Suppressor macrophage treated with lipopolysaccharide for 4 hours (primary cell): ENCODE data around the gene TMEM219.
"Not testable (repeated sequence)": the region's sequence is repeated elsewhere in the genome, so short reads cannot be mapped to it uniquely, and the experiment has no call there.

ENCODE experiments used
- DNase-seq: peaks from one replicate; pipeline ENCODE4 v3.0.0-alpha.2; 2020

Gene TMEM219

DNA sequence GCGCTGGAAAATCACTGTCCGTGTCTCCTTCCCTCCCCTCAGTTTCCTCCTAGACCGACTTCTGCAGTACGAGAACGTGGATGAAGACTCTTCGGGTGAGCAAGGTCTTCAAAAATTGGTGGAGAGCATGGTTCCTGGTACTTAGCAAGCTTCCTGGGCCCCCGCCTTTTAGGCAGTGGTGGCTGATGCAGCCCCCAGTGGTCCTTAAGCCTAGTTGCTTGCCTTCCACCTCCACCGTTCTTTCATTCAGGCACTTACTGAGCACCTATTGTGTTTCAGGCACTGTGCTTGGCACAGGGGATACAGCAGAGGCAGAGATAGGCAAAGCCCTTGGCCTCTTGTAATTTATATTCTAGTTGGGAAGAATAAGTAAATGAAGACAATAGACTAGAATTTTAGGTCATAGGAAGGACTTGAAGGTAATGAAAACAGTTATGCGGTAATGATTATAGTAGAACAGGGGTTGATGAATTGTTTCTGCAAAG is 34.9 kb downstream of the TMEM219 start:
- DNase-seq, result no peak

DNA sequence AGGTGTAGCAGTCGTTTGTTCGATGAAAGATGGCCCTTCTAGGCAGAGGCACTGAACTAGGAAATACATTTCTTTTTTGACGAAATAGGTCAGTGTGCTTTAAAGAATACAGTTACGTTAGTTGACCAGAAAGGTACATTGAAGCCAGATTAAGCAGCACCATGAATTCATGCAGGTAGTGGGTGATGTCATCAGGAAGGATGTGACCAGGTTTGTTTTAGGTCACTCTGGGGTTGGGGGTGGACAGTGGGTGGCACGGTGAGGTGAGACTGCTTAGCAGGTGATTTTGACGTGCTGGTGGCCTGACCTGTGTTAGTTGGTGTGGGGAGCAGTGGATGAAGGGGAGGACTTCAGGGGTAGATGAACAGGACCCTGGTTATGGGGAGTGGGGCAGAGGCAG is 37.7 kb downstream of the TMEM219 start:
- no peak for DNase-seq

DNA sequence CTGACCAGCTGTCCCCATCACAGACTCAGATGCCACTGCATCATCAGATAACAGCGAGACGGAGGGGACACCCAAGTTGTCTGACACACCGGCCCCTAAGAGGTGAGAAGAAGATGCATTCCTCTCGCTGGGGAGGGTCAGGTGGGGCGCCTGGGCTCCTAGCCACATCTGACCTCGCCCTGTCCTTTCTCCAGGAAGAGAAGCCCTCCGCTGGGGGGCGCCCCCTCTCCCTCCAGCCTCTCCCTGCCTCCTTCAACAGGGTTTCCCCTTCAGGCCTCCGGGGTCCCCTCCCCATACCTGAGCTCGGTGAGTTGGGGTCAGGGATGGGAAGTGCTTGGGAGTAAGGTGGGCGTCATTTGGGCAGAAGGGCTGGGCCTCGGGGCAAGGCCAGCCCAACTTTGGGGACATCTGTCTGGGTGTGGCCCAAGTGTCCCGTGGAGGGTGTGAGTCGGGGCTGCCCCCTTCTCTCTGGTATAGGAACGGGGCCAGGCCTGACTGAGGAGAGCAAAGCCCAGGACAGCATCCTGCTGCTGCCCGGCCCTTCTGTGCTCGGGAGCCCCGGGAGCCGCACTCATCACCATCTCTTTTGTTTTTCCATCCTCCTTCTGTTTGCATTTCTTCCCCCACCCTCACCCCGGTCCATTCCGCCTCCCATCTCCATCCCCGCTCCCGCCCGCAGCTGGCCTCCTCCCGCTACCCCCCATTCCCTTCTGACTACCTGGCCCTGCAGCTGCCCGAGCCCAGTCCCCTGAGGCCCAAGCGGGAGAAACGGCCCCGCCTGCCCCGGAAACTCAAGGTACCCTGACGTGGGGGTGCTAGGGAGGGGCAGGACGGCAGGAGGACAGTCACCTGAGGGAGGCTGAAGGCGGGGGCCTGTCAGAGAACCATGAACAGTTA is 39.1 kb downstream of the TMEM219 start:
- no peak for DNase-seq

DNA sequence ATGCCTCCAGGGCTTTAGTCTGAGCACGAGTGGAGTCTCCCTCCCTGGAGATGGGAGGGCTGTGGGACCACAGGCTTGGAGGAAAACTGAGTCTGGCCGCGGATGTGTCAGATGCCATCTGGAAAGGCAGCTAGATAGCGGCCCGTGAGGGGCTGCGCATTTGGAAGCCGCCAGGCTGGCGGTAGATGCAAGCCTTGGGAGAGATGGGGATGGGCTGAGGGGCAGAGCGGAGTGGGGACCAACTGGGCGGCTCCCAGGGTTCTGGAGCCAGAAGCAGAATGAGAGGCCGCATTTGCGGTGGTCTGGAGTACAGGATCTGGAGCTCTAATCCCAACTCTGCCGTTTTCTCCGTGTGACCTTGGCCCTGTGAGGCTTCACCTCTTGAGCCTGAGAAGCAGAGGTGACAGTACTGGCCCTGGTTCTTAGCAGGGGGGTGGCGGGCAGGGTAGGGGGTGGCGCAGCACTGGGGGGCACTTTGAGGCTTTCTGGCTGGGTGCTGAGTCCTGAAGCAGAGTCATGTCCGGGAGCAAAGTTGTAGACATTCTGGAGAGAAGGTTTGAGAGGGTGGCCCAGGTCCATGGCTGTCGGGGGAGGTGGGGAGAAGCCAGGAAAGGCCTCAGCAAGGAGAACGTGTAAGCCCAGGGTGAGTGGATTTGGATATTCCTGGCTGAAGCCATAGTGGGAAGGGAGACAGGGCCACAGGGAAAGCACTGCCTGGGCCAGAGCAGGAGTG is 40.9 kb downstream of the TMEM219 start:
- DNase-seq, result no peak

DNA sequence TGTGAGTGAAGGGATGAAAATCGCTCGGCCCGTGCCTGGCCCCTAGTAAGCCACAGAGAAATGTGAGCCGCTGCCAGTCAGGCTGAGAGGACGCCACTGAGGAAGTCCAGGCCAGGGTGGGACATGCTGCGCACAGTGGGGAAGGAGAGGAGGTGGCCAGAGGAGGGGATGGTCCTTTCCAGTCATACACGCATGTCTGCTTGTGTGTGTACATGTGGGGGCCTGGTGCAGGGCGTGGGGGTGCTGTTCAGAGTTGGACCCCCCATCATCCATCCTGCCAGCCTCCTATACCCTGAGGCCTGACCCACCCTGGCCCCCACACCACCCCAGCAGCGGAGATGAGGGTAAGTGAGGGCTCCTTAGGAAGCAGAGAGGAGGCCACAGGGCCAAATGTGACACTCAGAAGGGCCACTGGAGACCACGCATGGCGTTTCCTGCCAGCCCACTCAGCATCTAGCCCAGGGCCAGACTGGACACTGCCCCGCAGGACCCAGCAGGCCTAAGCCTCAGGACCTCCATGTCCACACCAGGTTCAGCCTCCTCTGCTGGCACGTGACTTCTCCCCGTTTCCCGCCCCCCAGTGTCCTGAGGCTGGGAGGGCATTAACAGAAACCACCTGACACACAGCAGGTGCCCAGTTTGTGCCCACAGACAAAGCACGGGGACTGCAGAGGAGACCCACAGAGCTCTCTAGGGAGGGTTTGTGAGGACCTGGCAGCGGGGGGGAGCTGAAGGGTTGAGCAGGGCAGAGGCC is 42.0 kb downstream of the TMEM219 start:
- DNase-seq, result no peak

DNA sequence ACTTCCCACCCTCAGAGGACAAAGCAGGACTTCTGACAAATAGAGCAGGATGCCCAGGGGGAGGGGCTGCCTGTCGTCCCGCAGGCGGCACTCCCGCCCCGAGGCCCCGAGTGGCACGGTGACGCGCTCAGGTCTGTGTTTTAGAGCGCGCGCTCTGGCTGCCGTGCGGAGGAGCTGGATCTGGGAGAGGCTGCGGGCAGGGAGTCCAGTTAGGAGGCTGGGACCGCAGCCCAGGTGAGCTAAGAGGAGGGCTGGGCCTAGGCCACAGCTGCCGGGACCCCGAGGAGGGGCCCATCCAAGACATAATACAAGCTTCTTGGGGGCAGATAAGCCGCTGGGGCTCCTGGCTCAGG is 42.5 kb downstream of the TMEM219 start:
- DNase-seq, result no peak

DNA sequence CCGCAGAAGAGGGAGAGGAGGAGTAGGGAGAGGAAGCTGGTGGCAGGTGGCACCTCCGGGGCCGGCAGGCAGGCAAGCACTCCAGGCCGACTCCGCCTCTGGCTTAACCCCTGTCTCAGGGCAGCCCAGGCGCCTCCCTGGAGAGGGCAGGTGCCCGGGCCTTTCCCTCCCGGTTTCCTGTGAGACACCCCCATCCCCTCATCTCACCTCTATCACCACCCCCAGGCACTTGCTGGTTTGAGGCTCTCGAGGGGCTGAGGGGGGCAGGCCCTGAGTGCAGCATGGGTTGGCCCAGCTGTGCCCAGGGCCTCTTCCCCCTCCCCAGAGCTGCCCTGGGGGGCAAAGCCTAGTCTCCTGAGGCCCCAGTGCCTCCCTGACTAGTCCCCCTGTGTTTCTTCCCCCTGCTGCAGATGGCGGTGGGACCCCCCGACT is 42.9 kb downstream of the TMEM219 start:
- DNase-seq, result no peak

DNA sequence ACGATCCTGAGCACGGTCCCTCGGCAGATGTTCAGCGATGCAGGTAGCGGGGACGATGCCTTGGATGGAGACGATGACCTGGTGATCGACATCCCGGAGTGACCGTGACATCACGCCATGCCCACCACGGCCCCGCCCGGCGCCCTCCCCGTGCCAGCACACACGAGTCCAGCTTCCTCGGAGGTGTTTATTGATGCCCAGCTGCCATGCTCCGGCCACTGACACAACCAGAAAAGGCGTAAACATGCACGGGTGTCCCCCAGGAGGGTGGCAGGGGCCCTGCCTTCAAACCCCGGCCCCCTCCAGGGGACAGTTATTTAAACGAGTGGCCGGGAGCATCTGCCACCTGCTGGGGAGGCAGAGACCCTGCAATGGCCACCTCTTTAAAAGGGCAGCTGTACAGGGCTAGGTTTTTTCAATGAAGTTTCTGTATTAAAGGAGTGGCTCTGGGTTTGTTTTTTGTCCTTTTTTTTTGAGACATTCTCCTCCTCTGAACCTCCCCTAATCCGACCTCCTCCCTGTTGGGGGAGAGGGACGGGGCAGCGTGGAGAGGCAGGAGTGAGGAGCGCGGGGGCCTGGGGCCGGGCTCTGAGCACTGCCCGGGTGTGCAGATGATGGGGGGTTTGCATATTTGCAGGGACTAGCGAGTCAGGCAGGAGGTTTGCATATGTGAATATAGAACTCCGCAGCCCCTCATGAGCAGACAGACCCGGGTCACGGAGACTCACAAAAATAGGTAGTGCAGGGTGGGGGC is 43.6 kb downstream of the TMEM219 start:
- peak; percentile 48 for DNase-seq

DNA sequence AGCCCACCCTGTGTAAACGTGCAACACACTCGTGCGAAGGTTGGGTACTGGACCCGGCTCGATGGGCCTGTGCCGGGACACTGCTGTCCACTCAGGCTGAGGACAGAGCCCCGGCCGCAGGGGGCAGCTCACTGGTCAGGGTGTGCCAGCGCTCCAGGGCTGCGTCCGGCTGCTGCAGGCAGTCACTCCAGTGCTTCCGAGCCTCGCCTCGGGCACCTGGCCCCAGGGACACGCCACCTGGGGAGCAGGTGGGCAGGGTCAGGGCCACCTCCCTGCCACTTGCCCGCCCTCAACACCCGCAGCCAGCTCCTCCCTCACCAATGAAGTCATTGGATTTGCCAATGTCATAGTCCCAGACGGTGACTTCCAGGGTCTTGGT is 44.2 kb downstream of the TMEM219 start:
- DNase-seq, result no peak

DNA sequence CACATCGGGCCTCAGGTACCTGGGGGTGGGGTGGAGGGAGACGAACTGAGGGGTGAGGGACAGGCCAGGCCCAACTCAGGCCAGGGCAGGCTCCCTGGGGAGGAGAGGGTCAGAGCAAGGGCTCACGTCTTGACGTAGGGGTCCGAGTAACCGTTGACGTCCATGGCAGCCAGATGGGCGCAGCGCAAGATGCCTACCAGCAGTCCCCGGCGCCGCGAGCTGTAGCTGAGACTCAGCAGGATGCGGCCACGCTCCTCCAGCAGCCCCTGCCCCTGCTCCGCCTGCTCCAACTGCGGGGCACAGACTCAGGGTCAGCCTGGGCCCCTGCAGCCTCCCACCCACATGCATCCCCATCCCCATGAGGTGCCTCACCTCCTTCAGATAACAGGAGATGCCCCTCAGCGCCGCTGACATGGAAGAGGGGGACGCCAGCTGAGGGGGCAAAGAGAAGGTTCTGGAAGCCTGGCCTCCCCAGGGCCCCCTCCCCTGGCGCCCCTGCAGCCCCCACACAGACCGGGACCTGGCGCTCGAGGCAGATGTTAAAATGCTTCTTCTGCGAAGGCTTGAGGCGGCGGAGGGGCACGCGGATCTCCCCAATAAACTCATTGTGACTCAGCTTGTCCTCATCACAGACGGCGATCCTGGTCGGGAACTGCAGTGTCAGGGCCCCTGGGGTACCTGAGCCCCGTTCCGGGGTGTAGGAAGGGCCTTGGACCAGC is 44.9 kb downstream of the TMEM219 start:
- no peak for DNase-seq

DNA sequence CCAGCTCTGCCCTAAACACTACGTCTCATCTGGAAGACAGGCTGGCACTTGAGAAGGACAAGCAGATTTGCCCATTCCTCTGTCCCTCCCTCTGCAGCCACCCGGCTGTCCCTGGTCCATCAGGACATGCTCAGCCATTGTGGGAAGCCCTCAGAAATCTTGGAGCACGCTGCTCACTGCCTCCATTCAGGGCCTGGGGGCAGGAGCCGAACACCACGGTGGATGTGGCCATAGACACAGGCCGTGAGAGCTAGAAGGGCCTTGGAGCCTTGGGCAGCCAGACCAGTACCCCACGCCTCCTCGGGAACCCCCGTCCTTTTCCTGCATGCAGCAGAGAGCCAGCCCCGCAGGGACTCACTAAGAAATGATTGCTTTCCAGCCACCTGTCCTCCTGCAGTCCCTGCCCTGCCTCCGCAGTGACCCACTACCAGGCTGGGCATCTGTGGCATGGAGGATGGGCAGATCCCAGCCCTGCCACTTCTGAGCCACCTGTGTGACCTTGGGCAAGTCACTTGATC is 45.6 kb downstream of the TMEM219 start:
- no peak for DNase-seq

DNA sequence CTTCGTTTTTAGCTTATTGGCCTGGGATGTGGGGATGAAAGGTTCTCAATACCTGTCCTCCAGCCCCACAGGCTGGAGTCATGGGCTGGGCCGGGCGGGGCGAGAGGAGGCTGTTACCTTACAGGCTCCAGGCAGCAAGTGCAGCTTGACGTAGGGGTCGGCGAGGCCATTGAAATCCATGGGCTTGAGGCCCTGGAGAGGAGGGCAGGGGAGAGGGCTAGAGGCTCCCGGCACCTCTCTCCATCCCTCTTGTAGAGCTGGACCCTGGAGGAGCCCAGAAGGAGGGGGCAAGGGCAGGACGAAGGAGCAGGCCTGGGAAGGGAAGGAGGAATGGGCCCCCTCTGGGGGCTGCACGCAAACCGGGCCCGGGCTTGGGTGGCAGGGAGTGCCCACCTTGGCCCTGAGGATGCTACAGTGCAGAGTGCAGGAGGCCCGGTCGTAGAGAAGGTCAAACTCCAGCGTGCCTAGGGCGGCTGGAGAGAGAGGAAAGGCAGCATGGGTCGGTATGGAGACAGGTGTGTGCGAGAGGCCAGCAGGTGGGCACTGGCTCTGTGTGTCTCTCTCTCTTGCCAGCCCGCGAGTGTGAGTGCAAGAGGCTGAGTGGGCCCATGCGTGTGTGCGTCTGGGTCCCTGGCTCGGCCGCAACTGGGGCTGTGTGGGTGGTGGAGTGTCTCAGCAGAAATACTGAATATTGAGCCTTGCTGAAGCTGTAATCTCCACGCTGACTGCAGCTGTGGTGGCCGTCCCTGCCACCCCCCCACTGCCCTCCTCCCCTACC is 47.4 kb downstream of the TMEM219 start:
- DNase-seq, result no peak

DNA sequence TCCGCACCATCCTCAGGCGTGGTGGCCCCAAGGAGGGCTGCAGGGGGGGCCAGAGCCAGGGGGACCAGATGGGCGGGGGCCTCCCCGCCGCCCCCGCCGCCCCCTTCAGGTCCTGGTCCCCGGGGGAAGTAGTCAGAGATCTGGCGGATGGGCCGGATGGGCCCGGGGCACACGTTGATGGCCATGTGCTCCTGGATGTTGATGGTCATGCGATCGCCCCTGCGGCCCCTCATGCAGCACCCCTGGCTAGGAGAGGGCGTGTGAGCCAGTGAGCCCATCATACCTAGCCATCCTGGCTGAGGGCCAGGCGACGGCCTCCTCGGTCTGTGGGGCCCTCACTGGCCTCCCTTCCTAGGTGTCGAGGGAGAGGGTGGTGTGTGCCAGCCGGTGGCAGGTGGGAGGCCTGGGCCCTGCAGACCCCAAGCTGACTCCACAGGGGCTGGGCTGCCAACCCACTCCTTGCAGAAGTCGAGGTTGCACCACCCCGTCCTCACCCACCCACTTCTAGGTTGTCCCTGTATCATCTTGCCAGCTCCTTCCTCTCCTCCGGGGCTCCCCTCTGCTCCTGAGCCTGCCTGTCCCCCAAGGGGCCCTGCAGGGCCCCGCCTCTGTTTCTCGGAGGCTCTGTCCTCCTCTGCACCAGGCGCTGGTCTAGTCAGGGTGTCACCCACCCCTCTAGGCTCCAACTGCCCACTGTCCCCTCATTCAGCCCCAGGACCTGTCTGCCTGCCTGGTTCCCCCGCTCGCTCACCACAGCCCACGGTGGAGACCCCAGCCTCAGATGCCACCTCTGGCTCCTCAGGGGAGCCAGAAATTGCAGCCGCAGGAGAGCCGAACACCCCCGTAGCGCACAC is 48.3 kb downstream of the TMEM219 start:
- no peak for DNase-seq

DNA sequence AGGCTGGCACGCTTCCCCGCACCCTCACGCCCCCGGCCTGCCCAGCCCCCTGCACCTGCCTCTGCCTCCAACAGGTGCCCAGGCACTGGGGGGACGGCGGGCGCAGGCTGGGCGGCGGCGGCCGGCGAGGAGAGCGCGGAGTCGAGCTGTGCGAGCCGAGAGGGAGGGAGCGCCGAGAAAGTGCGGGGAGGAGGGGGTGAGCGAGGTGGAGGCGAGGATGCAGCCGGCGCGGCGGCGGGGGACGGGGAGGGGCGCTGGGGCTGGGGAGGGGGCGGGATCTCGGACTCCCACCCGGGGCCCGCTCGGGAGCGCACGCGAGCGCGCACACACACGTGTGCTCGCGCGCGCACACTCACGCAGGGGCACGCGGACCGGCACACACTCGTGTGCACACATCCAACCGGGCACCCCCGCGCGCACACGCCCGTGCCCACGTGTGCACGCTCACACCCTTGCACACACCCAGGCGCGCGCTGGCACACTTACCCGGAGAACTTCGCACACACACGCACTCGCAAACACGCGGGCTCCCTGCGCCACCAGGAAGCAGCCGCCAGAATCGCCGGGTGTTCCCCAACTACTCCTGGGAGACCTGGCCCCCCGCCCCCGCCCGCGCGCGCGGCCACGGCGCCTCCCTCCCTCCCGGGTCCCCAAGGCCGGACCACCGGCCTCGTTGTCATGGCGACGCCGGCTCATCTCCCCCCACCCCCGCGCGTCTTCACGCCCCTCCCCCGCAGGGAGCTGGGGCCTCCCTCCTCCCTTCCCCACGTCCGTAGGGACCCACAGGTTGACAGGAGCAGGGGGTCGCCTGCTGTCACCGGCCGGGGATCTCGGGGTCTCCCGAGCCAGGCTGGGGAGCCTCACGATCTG is 49.2 kb downstream of the TMEM219 start, which contains the start of gene DOC2A:
TSS of gene DOC2A (minus strand) at position 184 of the 870 bp plus-strand sequence. CDS start 805 bp downstream, outside the sequence.
- DNase-seq, result peak; percentile 12

DNA sequence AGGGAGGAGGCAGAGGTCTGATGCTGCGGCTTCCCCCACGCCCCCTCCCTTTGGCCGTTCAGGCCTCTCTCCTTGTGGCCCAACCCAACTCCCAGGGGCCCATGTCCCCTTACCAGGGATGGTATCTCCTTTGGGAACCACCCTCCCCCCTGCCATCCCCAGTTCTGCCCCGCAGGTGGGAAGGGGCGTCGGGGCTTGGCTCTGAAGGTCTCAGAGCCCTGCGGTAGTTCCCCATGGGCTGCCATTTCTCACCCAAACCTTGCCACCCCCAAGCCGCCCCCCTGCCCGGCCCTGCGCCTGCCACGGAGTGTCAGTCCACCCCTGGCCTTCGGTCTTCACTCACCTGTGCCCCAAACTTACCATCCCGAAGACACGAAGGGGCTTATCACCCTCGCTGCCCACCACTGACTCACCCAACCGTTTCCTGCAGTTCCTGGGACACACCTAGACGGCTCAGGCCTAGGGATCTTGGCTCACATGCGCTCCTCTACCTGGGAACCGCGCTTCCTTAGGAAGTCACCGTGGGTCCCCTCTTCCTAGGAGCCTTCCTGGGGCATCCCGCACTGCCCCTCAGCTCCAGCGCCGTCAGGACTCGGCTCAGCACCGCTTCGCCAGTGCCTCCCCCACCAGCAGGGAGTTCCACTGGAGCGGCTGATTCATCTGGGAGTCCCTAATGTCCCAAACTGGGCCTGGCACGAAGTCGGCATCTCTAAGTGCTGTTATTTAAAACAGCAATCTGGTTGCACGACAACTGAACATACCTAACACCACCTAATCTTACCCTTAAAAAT is 50.0 kb downstream of the TMEM219 start:
- DNase-seq, result no peak

DNA sequence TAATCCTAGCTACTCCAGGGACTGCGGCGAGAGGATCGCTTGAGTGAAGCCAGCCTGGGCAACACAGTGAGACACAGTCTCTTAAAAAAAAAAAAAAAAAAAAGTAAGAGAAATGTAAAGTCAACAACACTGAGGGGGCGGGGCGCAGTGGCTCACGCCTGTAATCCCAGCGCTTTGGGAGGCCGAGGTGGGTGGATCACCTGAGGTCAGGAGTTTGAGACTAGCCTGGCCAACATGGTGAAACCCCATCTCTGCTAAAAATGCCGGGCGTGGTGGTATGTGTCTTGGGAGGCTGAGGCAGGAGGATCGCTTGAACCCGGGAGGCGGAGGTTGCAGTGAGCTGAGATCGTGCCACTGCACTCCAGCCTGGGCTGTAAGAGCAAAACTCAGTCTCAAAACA is 50.7 kb downstream of the TMEM219 start:
- DNase-seq, result not testable (repeated sequence)

DNA sequence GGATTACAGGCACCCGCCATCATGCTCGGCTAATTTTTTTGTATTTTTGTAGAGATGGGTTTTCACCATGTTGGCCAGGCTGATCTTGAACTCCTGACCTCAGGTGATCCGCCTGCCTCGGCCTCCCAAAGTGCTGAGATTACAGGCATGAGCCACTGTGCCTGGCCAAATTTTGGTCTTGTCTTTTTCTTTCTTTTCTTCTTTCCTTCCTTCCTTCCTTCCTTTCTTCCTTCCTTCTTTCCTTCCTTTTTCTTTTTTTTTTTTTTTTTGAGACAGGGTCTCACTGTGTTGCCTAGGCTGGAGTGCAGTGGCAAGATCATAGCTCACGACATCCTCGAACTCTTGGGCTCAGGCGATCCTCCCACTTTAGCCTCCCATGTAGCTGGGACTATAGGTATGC is 53.6 kb downstream of the TMEM219 start:
- not testable (repeated sequence) for DNase-seq
